GM23338 (cell line): Measurements from ENCODE around the gene SYT15.
"Not testable (repeated sequence)": the region's sequence is repeated elsewhere in the genome, so short reads cannot be mapped to it uniquely, and the experiment has no call there.

Experiments
- CREB1 ChIP-seq: fragments of 250-450 bp; sonication (Bioruptor Pico); IDR thresholded peaks from 2 replicates; pipeline ENCODE4 v1.5.0; 2020; ENCODE audit warnings: low read depth, mild to moderate bottlenecking, moderate library complexity
- CTCF ChIP-seq, 2 experiments: fragments of 200-600 bp in 1 of 2; sonication (generic) in 1 of 2; conservative IDR thresholded peaks; 2 replicates each; pipeline versions ENCODE4 v1.5.1 to v1.6.1; 2016 to 2017; ENCODE audit warnings: antibody characterized with exemption in 2 of 2, low read depth in 2 of 2, mild to moderate bottlenecking in 2 of 2, moderate library complexity in 1 of 2
- EZH2 ChIP-seq: fragments of 200-600 bp; sonication (generic); IDR thresholded peaks from one replicate; pipeline ENCODE4 v1.8.0; 2017; ENCODE audit warnings: antibody characterized with exemption, mild to moderate bottlenecking, low read depth; ENCODE audit not compliant: unreplicated experiment
- EZH2phosphoT487 ChIP-seq: fragments of 200-600 bp; sonication (generic); IDR thresholded peaks from one replicate; pipeline ENCODE4 v1.8.1; 2018; ENCODE audit warnings: antibody characterized with exemption; ENCODE audit not compliant: unreplicated experiment
- JUNB ChIP-seq: IDR thresholded peaks from one replicate; pipeline ENCODE4 v1.6.1; 2016; ENCODE audit warnings: antibody characterized with exemption; ENCODE audit not compliant: unreplicated experiment
- POLR2AphosphoS5 ChIP-seq: IDR thresholded peaks from 2 replicates; pipeline ENCODE4 v1.6.1; 2016; ENCODE audit warnings: antibody characterized with exemption, low read depth
- REST ChIP-seq: IDR thresholded peaks from one replicate; pipeline ENCODE4 v1.6.1; 2018; ENCODE audit warnings: antibody characterized with exemption; ENCODE audit not compliant: unreplicated experiment

GRCh38 chr10:46623899-46624654 lies 45.1 kb downstream of the SYT15 start:
- not testable (repeated sequence) for TF ChIP-seq CTCF (conservative IDR thresholded peaks at IDR 0.05; ENCODE audit: low read depth in 2 of 2); CREB1 (CRISPR knock-in tag); EZH2phosphoT487; REST; POLR2AphosphoS5; EZH2; JUNB
